ENCODE measurements around the gene MTHFR. TPM values are rescaled to one million over a fixed set of nuclear protein-coding genes. Genes with fewer than 3 reads are reported as not detected.

MTHFR gene
- polyA plus RNA-seq, 1 donor from 2014 or later: 21.2 TPM

DNA sequence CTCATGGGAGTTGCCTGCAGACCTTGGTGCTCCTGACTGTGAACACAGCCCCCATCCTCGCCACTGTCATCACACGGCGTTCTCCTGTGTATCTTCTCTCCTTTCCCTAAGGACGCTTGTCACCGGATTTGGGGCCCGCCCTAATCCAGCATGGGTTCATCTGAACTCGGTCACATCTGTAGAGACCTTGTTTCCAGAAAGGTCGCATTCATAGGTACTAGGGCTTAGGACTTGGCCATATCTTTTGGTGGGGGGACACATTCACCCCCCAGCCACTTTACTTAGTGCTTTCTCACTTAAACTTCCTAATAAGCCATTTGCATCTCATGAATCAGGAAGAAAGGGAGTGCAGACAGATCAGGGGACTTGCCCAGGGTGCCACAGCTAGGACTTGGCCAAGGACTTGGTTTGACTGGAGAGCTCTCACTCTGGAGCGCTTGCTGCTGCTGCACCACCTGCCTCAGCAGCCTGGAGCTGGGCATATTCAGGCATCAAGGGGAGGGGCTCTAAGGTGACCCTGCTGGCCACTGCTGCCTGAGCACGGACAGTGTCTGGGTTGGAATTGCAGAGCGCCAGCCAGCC lies 32.1 kb upstream of the MTHFR start:
- Histone ChIP-seq H3K79me2 (replicated peaks; ENCODE audit: insufficient read depth, low read length) (no peaks in the 10 kb centered on the region), H3K4me3 (ENCODE audit: low read length) (no peak overlapping the region), H4K20me1 (ENCODE audit: insufficient read depth) (no peaks in the 10 kb centered on the region), H3K27me3 (ENCODE audit: insufficient read depth, low read depth, low read length) (no peaks in the 10 kb centered on the region), H2AFZ (ENCODE audit: low read depth, low read length) (no peak overlapping the region), H3K4me2 (ENCODE audit: low read length) (no peak overlapping the region), H3K27ac (ENCODE audit: low read length) (no peak overlapping the region), H3K9me2 (ENCODE audit: insufficient read depth, low read length) (no peaks in the 10 kb centered on the region), H3K9me3 (ENCODE audit: low read length) (no peaks in the 10 kb centered on the region), H3K36me3 (ENCODE audit: insufficient read depth, low read length) (no peaks in the 10 kb centered on the region), H3K9ac (ENCODE audit: low read length) (no peak overlapping the region), H3F3A (ENCODE audit: insufficient read depth, low read length, poor library complexity, severe bottlenecking) (no peaks in the 10 kb centered on the region)
- TF ChIP-seq EP300 (conservative IDR thresholded peaks at IDR 0.05; ENCODE audit: poor library complexity, severe bottlenecking) (no peak), EZH2 (IDR thresholded peaks at IDR 0.05; ENCODE audit: borderline replicate concordance, insufficient read depth, low read length, poor library complexity, severe bottlenecking) (no peak), RAD21 (conservative IDR thresholded peaks at IDR 0.05) (no peak), TAF1 (IDR thresholded peaks at IDR 0.05; ENCODE audit: low read depth) (no peak), MXI1 (conservative IDR thresholded peaks at IDR 0.05; ENCODE audit: poor library complexity, severe bottlenecking) (no peak), SMC3 (conservative IDR thresholded peaks at IDR 0.05; ENCODE audit: poor library complexity) (no peak)
- TF ChIP-seq, protein P1, sequence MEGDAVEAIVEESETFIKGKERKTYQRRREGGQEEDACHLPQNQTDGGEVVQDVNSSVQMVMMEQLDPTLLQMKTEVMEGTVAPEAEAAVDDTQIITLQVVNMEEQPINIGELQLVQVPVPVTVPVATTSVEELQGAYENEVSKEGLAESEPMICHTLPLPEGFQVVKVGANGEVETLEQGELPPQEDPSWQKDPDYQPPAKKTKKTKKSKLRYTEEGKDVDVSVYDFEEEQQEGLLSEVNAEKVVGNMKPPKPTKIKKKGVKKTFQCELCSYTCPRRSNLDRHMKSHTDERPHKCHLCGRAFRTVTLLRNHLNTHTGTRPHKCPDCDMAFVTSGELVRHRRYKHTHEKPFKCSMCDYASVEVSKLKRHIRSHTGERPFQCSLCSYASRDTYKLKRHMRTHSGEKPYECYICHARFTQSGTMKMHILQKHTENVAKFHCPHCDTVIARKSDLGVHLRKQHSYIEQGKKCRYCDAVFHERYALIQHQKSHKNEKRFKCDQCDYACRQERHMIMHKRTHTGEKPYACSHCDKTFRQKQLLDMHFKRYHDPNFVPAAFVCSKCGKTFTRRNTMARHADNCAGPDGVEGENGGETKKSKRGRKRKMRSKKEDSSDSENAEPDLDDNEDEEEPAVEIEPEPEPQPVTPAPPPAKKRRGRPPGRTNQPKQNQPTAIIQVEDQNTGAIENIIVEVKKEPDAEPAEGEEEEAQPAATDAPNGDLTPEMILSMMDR (IDR thresholded peaks at IDR 0.05; ENCODE audit: poor library complexity, severe bottlenecking): no peak

DNA sequence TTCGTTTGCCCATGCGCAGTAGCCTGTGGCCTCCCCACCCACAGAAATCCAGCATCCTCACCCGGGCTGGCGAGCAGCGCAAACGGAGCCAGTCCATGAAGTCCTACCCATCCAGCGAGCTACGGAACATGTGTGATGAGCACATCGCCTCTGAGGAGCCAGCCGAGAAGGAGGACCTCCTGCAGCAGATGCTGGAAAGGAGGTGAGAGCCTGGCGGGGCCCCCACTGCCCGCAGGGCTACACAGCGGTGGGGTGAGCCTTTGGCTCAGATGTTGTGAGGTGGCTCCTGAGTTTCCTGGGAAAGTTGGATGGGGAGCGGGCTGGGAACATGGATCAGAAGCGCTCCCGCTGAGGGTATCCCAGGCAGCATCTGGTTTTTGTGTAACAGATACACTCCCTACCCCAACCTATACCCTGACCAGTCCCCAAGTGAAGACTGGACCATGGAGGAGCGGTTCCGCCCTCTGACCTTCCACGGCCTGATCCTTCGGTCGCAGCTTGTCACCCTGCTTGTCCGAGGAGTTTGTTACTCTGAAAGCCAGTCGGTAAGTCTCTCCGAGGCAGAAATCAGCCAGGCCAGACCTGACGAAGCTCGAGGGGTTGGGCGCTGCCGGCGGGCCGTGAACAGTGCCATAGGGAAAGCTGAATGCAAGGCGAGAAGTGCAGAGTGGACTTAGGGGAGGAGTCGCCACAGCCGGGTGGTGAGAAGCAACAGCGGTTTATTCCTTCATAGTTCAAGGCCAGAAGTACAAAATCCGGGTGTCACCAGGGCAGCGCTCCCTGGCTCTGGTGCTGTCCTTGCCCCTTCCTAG lies 31.4 kb upstream of the MTHFR start:
- no peak overlapping the region for H3K27ac ChIP-seq (ENCODE audit: low read length)
- no peaks in the 10 kb centered on the region for H3K9me2 ChIP-seq (ENCODE audit: insufficient read depth, low read length)
- no peak overlapping the region for H3K9ac ChIP-seq (ENCODE audit: low read length)
- H3K9me3 ChIP-seq (ENCODE audit: low read length): no peaks in the 10 kb centered on the region
- no peak overlapping the region for H2AFZ ChIP-seq (ENCODE audit: low read depth, low read length)
- no peak overlapping the region for H3K4me3 ChIP-seq (ENCODE audit: low read length)
- no peaks in the 10 kb centered on the region for H3K36me3 ChIP-seq (ENCODE audit: insufficient read depth, low read length)
- H4K20me1 ChIP-seq (ENCODE audit: insufficient read depth): no peaks in the 10 kb centered on the region
- no peaks in the 10 kb centered on the region for H3K79me2 ChIP-seq (replicated peaks; ENCODE audit: insufficient read depth, low read length)
- no peaks in the 10 kb centered on the region for H3K27me3 ChIP-seq (ENCODE audit: insufficient read depth, low read depth, low read length)
- H3F3A ChIP-seq (ENCODE audit: insufficient read depth, low read length, poor library complexity, severe bottlenecking): no peaks in the 10 kb centered on the region
- H3K4me2 ChIP-seq (ENCODE audit: low read length): no peak overlapping the region
- TF ChIP-seq SMC3 (conservative IDR thresholded peaks at IDR 0.05; ENCODE audit: poor library complexity) (no peak), RAD21 (conservative IDR thresholded peaks at IDR 0.05) (no peak), EZH2 (IDR thresholded peaks at IDR 0.05; ENCODE audit: borderline replicate concordance, insufficient read depth, low read length, poor library complexity, severe bottlenecking) (no peak), EP300 (conservative IDR thresholded peaks at IDR 0.05; ENCODE audit: poor library complexity, severe bottlenecking) (no peak), POLR2AphosphoS5 (IDR thresholded peaks at IDR 0.05) (no peak), TAF1 (IDR thresholded peaks at IDR 0.05; ENCODE audit: low read depth) (no peak), MXI1 (conservative IDR thresholded peaks at IDR 0.05; ENCODE audit: poor library complexity, severe bottlenecking) (no peak)
- TF ChIP-seq, protein P1 (IDR thresholded peaks at IDR 0.05; ENCODE audit: poor library complexity, severe bottlenecking): no peak
- TF ChIP-seq, protein P2, sequence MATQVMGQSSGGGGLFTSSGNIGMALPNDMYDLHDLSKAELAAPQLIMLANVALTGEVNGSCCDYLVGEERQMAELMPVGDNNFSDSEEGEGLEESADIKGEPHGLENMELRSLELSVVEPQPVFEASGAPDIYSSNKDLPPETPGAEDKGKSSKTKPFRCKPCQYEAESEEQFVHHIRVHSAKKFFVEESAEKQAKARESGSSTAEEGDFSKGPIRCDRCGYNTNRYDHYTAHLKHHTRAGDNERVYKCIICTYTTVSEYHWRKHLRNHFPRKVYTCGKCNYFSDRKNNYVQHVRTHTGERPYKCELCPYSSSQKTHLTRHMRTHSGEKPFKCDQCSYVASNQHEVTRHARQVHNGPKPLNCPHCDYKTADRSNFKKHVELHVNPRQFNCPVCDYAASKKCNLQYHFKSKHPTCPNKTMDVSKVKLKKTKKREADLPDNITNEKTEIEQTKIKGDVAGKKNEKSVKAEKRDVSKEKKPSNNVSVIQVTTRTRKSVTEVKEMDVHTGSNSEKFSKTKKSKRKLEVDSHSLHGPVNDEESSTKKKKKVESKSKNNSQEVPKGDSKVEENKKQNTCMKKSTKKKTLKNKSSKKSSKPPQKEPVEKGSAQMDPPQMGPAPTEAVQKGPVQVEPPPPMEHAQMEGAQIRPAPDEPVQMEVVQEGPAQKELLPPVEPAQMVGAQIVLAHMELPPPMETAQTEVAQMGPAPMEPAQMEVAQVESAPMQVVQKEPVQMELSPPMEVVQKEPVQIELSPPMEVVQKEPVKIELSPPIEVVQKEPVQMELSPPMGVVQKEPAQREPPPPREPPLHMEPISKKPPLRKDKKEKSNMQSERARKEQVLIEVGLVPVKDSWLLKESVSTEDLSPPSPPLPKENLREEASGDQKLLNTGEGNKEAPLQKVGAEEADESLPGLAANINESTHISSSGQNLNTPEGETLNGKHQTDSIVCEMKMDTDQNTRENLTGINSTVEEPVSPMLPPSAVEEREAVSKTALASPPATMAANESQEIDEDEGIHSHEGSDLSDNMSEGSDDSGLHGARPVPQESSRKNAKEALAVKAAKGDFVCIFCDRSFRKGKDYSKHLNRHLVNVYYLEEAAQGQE (IDR thresholded peaks at IDR 0.05; ENCODE audit: borderline replicate concordance): no peak

Measured in neural cell (in vitro differentiated cells).